ENCODE results near the gene PCSK2. TPM values are rescaled to one million over a fixed set of nuclear protein-coding genes. Genes with fewer than 3 reads are reported as not detected.

PCSK2 gene
- total RNA-seq, 2 experiments from 2014 or later = not detected

DNA sequence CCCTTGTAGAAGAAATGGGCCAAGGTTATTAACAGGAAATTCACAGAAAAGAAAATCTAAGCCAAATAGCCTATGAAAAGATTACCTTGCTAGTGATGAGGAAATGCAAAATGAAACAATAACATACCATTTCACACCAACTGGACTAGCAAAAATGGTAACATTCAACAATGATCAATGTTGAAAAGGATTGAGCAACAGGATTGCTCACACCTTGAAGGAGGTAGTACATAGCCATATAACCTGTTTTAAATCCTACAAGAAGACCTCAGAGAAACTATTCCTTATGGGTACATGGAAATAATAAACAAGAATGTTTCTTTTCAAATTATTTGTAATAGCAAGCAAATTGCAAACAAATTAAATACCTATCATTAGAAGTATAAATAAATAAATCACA lies 196.9 kb downstream of the PCSK2 start:
- no peak overlapping the region for H3K4me2 ChIP-seq (ENCODE audit: low read length)
- ChIA-PET CTCF (ENCODE audit: unreplicated experiment) (no interaction called here), POLR2A (no interaction called here)
- DNase-seq (ENCODE audit: low spot score) = no peak
- H3K36me3 ChIP-seq (ENCODE audit: insufficient read depth, low read length) = no peaks in the 10 kb centered on the region
- H3K4me3 ChIP-seq (ENCODE audit: low read depth, low read length, poor library complexity, severe bottlenecking) = no peak overlapping the region
- no peaks in the 10 kb centered on the region for H4K20me1 ChIP-seq (ENCODE audit: insufficient read depth, low read length)
- H3K9me2 ChIP-seq (ENCODE audit: insufficient read depth, low read length) = no peaks in the 10 kb centered on the region
- no peaks in the 10 kb centered on the region for H3K9me3 ChIP-seq (ENCODE audit: low read length)
- TF ChIP-seq, protein P1, sequence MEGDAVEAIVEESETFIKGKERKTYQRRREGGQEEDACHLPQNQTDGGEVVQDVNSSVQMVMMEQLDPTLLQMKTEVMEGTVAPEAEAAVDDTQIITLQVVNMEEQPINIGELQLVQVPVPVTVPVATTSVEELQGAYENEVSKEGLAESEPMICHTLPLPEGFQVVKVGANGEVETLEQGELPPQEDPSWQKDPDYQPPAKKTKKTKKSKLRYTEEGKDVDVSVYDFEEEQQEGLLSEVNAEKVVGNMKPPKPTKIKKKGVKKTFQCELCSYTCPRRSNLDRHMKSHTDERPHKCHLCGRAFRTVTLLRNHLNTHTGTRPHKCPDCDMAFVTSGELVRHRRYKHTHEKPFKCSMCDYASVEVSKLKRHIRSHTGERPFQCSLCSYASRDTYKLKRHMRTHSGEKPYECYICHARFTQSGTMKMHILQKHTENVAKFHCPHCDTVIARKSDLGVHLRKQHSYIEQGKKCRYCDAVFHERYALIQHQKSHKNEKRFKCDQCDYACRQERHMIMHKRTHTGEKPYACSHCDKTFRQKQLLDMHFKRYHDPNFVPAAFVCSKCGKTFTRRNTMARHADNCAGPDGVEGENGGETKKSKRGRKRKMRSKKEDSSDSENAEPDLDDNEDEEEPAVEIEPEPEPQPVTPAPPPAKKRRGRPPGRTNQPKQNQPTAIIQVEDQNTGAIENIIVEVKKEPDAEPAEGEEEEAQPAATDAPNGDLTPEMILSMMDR (conservative IDR thresholded peaks at IDR 0.05; ENCODE audit: low read length) = no peak
- TF ChIP-seq EZH2phosphoT487 (IDR thresholded peaks at IDR 0.05; ENCODE audit: borderline replicate concordance, low read depth, low read length) = no peak
- intact Hi-C loops (cut with micrococcal nuclease; ENCODE audit: unreplicated experiment) = no loop called here
- no peaks in the 10 kb centered on the region for H3K79me2 ChIP-seq (ENCODE audit: insufficient read depth, low read depth, low read length)
- no TSS peak for BruUV-seq (replicated peaks)
- H2AFZ ChIP-seq (ENCODE audit: low read length) = no peak overlapping the region
- no peaks in the 10 kb centered on the region for H3K4me1 ChIP-seq (ENCODE audit: insufficient read depth, low read length, poor library complexity, severe bottlenecking)
- H3K27ac ChIP-seq (ENCODE audit: low read depth, low read length, poor library complexity, severe bottlenecking) = no peak overlapping the region

GRCh38 chr20:17427638-17428037 lies 200.8 kb downstream of the PCSK2 start:
- TF ChIP-seq, protein P1 (conservative IDR thresholded peaks at IDR 0.05; ENCODE audit: low read length) = no peak
- TF ChIP-seq EZH2phosphoT487 (IDR thresholded peaks at IDR 0.05; ENCODE audit: borderline replicate concordance, low read depth, low read length) = no peak
- no peak for DNase-seq (ENCODE audit: low spot score)
- BruUV-seq (replicated peaks) = no TSS peak
- CTCF ChIA-PET (ENCODE audit: unreplicated experiment) = interaction anchor here (0.6 kb wide), 1 partner anchor 1039 kb away, joined by 3 read pairs; the partner anchor contains the start of genes DZANK1 and POLR3F
- no peaks in the 10 kb centered on the region for H3K9me2 ChIP-seq (ENCODE audit: insufficient read depth, low read length)
- H2AFZ ChIP-seq (ENCODE audit: low read length) = no peak overlapping the region
- H3K4me1 ChIP-seq (ENCODE audit: insufficient read depth, low read length, poor library complexity, severe bottlenecking) = no peaks in the 10 kb centered on the region
- no peaks in the 10 kb centered on the region for H3K9me3 ChIP-seq (ENCODE audit: low read length)
- no peaks in the 10 kb centered on the region for H3K36me3 ChIP-seq (ENCODE audit: insufficient read depth, low read length)
- no peak overlapping the region for H3K27ac ChIP-seq (ENCODE audit: low read depth, low read length, poor library complexity, severe bottlenecking)
- intact Hi-C loops (cut with micrococcal nuclease; ENCODE audit: unreplicated experiment) = no loop called here
- H4K20me1 ChIP-seq (ENCODE audit: insufficient read depth, low read length) = no peaks in the 10 kb centered on the region
- H3K4me2 ChIP-seq (ENCODE audit: low read length) = no peak overlapping the region
- POLR2A ChIA-PET = no interaction called here
- H3K79me2 ChIP-seq (ENCODE audit: insufficient read depth, low read depth, low read length) = no peaks in the 10 kb centered on the region
- H3K4me3 ChIP-seq (ENCODE audit: low read depth, low read length, poor library complexity, severe bottlenecking) = no peak overlapping the region

- no peak for DNase-seq (ENCODE audit: low spot score)
- ChIA-PET CTCF (ENCODE audit: unreplicated experiment) (no interaction called here), POLR2A (interaction anchor here (0.9 to 1.0 kb wide), 2 partner anchors 16 to 397 kb away, joined by 3 read pairs; no protein-coding TSS in a partner anchor)
- Histone ChIP-seq H4K20me1 (ENCODE audit: insufficient read depth, low read length) (no peaks in the 10 kb centered on the region), H2AFZ (ENCODE audit: low read length) (no peak overlapping the region), H3K4me2 (ENCODE audit: low read length) (no peak overlapping the region), H3K4me3 (ENCODE audit: low read depth, low read length, poor library complexity, severe bottlenecking) (no peak overlapping the region), H3K9me3 (ENCODE audit: low read length) (no peaks in the 10 kb centered on the region), H3K9me2 (ENCODE audit: insufficient read depth, low read length) (no peaks in the 10 kb centered on the region), H3K4me1 (ENCODE audit: insufficient read depth, low read length, poor library complexity, severe bottlenecking) (no peaks in the 10 kb centered on the region), H3K36me3 (ENCODE audit: insufficient read depth, low read length) (no peaks in the 10 kb centered on the region), H3K79me2 (ENCODE audit: insufficient read depth, low read depth, low read length) (no peaks in the 10 kb centered on the region), H3K27ac (ENCODE audit: low read depth, low read length, poor library complexity, severe bottlenecking) (no peak overlapping the region)
- intact Hi-C loops (cut with micrococcal nuclease; ENCODE audit: unreplicated experiment) = loop anchor here (10.0 kb wide), 1 partner anchor 56 kb away; no protein-coding TSS in a partner anchor
- TF ChIP-seq EZH2phosphoT487 (IDR thresholded peaks at IDR 0.05; ENCODE audit: borderline replicate concordance, low read depth, low read length) = no peak
- TF ChIP-seq, protein P1 (conservative IDR thresholded peaks at IDR 0.05; ENCODE audit: low read length) = no peak
- no TSS peak for BruUV-seq (replicated peaks)
Measured at GRCh38 chr20:17430125-17430950, 203.5 kb downstream of the PCSK2 start.
